GM10847 (cell line): ENCODE results near the gene MCL1.

Experiments
- POLR2A ChIP-seq: IDR thresholded peaks from 2 replicates; pipeline ENCODE4 v1.6.1; 2011; ENCODE audit not compliant: insufficient read length; ENCODE audit errors: extremely low read depth

Gene MCL1

GRCh38 chr1:150536836-150537731 lies 42.3 kb downstream of the MCL1 start:
- no peak for TF ChIP-seq POLR2A

GRCh38 chr1:150535511-150536287 lies 43.7 kb downstream of the MCL1 start:
- no peak for TF ChIP-seq POLR2A

GRCh38 chr1:150534002-150534401 lies 45.4 kb downstream of the MCL1 start:
- no peak for TF ChIP-seq POLR2A

- no peak for TF ChIP-seq POLR2A
Measured at GRCh38 chr1:150532860-150533259, 46.5 kb downstream of the MCL1 start.

- TF ChIP-seq POLR2A, result no peak
Measured at GRCh38 chr1:150530491-150531159, 48.8 kb downstream of the MCL1 start.

GRCh38 chr1:150529017-150529416 lies 50.4 kb downstream of the MCL1 start:
- TF ChIP-seq POLR2A, result no peak

GRCh38 chr1:150528196-150528595 lies 51.2 kb downstream of the MCL1 start:
- no peak for TF ChIP-seq POLR2A

- TF ChIP-seq POLR2A, result no peak
Measured at GRCh38 chr1:150525348-150525747, 54.1 kb downstream of the MCL1 start.
